Upper lobe of left lung (tissue), 4 donors: ENCODE measurements around the gene IFNG.

Source experiments
- EP300 ChIP-seq, 4 donors: sonication (generic); formaldehyde crosslinking; IDR thresholded peaks; one replicate each; pipeline ENCODE4 v1.5.1; 2017; ENCODE audit warnings: antibody characterized with exemption in 4 of 4, control low read depth in 2 of 4
- TF ChIP-seq, protein P1 (sequence below), 6 experiments: fragments of 450-650 bp in 4 of 6; fragments of 200-600 bp in 2 of 6; sonication (generic) in 2 of 6; IDR thresholded peaks; one replicate each; pipeline ENCODE4 v1.5.1; 2016 to 2019; ENCODE audit warnings: antibody characterized with exemption in 6 of 6

DNA sequence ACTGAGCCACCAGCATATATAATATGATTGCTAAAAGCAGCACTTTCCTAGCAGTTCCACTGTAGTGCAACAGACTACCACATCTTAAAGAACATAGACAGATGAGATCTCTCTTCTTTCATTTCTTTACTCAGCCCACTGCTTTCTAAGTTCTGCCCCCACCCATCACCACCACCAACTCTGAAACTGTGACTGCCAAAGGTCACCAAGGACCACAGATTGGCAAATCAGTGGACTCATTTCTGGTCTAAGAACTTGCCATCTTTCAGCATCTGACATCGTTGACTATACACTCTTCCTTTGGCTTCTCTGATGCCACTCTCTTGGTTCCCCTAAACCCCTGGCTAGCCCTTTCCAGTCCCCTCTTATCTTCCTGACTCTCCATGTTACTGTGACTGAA lies 38.4 kb downstream of the IFNG start:
- TF ChIP-seq, protein P1, sequence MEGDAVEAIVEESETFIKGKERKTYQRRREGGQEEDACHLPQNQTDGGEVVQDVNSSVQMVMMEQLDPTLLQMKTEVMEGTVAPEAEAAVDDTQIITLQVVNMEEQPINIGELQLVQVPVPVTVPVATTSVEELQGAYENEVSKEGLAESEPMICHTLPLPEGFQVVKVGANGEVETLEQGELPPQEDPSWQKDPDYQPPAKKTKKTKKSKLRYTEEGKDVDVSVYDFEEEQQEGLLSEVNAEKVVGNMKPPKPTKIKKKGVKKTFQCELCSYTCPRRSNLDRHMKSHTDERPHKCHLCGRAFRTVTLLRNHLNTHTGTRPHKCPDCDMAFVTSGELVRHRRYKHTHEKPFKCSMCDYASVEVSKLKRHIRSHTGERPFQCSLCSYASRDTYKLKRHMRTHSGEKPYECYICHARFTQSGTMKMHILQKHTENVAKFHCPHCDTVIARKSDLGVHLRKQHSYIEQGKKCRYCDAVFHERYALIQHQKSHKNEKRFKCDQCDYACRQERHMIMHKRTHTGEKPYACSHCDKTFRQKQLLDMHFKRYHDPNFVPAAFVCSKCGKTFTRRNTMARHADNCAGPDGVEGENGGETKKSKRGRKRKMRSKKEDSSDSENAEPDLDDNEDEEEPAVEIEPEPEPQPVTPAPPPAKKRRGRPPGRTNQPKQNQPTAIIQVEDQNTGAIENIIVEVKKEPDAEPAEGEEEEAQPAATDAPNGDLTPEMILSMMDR (IDR thresholded peaks at IDR 0.05), result no peak
- no peak for TF ChIP-seq EP300 (IDR thresholded peaks at IDR 0.05)
